Esophagus squamous epithelium (tissue), 5 donors: ENCODE results near the gene CSNK2B. TPM values are rescaled to one million over a fixed set of nuclear protein-coding genes. Genes with fewer than 3 reads are reported as not detected.
A peak's percentile ranks its signal among the peaks of the same experiment; 100 is the strongest.

Source experiments
- DNase-seq: peaks from one replicate; lab custom pipeline; 2025; lab: John Stamatoyannopoulos, UW
- H3K27ac ChIP-seq, 4 donors: fragments of 200-600 bp; sonication (generic); one replicate each; pipeline ENCODE4 v1.5.1; 2016 to 2019; ENCODE audit warnings: mild to moderate bottlenecking in 1 of 4
- H3K27me3 ChIP-seq, 4 donors: fragments of 200-600 bp; sonication (generic); 1 replicate in 3 of 4; 2 replicates in 1 of 4; pipeline versions ENCODE4 v1.5.1 to v1.6.0; 2017 to 2021; ENCODE audit warnings: antibody characterized with exemption in 1 of 4
- H3K36me3 ChIP-seq, 3 donors: fragments of 200-600 bp; sonication (generic); one replicate each; pipeline ENCODE4 v1.5.1; 2016 to 2019
- H3K4me1 ChIP-seq, 3 donors: fragments of 200-600 bp; sonication (generic); one replicate each; pipeline ENCODE4 v1.5.1; 2017 to 2019
- H3K4me3 ChIP-seq, 4 donors: fragments of 200-600 bp; sonication (generic); 1 replicate in 3 of 4; 2 replicates in 1 of 4; pipeline ENCODE4 v1.5.1; 2016 to 2019; ENCODE audit warnings: mild to moderate bottlenecking in 2 of 4, moderate library complexity in 1 of 4
- H3K9me3 ChIP-seq, 3 donors: fragments of 200-600 bp; sonication (generic); one replicate each; pipeline ENCODE4 v1.5.1; 2016 to 2019
- POLR2A ChIP-seq, 4 donors: fragments of 450-650 bp; IDR thresholded peaks; one replicate each; pipeline ENCODE4 v1.6.1; 2017; ENCODE audit warnings: antibody characterized with exemption in 4 of 4, mild to moderate bottlenecking in 4 of 4, moderate library complexity in 3 of 4
- WGBS, 2 donors: methylation state at CpG; one replicate each; pipeline ENCODE4 v1.1.5; 2018; 5-methylcytosine and 5-hydroxymethylcytosine counted together
- intact Hi-C: fragments of 100-400 bp; cut with DNase I; formaldehyde crosslinking; loops from one replicate; pipeline ENCODE4 v1.15.0; 2022
- small RNA-seq, 4 donors: library from RNA; depleted of rRNA; stranded (forward); fragments of <200 nt; gene quantifications; one replicate each; pipeline ENCODE3, GENCODE V24; 2016
- total RNA-seq, 4 donors: library from RNA; depleted of rRNA; stranded (reverse); fragments of >200 nt; gene quantifications; one replicate each; pipeline ENCODE4 v1.1.0, GENCODE V29; 2016
- TF ChIP-seq, protein P1 (sequence below), 6 experiments: fragments of 450-650 bp in 4 of 6; fragments of 200-600 bp in 2 of 6; sonication (generic) in 2 of 6; IDR thresholded peaks; one replicate each; pipeline ENCODE4 v1.5.1; 2016 to 2019; ENCODE audit warnings: antibody characterized with exemption in 6 of 6, mild to moderate bottlenecking in 4 of 6, moderate library complexity in 4 of 6
- donor health status: DM: yes; HTN: yes; CAD: no.

CSNK2B gene
- total RNA-seq, 4 donors from 2014 or later, result 155 to 204 (median 186) TPM

DNA sequence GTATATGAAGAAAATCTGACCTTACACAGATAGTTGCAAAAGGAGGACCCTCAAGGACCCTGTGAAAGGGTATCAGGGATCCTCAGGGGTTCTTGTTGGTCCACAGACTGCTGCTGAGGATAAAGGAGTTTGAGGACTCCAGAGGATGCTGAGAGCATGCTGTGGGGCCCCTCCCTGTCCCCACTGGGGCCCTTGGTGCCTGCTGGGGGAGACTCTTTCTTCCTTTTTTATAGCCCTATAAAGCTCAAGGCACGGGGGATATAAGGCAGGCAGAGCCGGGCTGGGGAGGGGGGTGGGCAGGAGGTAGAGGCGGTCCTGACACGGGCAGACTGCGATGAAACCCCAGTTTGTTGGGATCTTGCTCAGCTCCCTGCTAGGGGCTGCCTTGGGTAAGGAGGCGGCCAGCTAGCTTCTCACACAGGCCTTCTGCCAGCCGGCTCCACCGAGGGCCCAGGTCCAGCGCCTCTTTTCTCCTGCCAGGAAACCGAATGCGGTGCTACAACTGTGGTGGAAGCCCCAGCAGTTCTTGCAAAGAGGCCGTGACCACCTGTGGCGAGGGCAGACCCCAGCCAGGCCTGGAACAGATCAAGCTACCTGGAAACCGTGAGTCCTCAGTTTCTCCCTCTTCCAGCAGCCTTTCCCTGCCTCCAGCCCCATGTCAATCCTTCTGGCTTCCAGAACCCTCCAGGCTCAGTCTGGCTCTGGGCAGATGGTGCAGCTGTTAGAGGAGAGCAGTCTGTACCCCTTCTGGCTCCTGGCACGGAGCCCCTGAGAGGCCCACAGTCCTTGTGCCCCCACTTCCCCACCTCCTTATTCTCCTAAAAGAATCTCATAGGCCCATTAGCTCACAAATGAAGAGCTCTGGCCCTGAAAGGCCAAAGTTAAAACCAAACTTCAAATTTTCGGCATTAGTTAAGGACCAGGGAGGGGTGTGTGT lies 49.4 kb downstream of the CSNK2B start, which contains the start of gene LY6G6D:
LY6G6D (plus strand) TSS at position 327 of the 937 bp plus-strand sequence; CDS start at position 335, 8 bp downstream.
- Histone ChIP-seq H3K27ac (peak within 1 kb of the TSS; percentile 9 to 84 (median 63)), H3K36me3 (no peaks in the 10 kb centered on the region), H3K9me3 (no peaks in the 10 kb centered on the region), H3K4me1 (peaks cover 17 to 91% (median 51%) of the 10 kb centered on the region in 3 donors), H3K27me3 (no peaks in the 10 kb centered on the region), H3K4me3 (no peak within 1 kb of the TSS)
- no peak for TF ChIP-seq POLR2A (IDR thresholded peaks at IDR 0.05)
- TF ChIP-seq, protein P1, sequence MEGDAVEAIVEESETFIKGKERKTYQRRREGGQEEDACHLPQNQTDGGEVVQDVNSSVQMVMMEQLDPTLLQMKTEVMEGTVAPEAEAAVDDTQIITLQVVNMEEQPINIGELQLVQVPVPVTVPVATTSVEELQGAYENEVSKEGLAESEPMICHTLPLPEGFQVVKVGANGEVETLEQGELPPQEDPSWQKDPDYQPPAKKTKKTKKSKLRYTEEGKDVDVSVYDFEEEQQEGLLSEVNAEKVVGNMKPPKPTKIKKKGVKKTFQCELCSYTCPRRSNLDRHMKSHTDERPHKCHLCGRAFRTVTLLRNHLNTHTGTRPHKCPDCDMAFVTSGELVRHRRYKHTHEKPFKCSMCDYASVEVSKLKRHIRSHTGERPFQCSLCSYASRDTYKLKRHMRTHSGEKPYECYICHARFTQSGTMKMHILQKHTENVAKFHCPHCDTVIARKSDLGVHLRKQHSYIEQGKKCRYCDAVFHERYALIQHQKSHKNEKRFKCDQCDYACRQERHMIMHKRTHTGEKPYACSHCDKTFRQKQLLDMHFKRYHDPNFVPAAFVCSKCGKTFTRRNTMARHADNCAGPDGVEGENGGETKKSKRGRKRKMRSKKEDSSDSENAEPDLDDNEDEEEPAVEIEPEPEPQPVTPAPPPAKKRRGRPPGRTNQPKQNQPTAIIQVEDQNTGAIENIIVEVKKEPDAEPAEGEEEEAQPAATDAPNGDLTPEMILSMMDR (IDR thresholded peaks at IDR 0.05), result no peak
- intact Hi-C loops, result no loop called here
- WGBS, 2 donors, result 74 to 95% methylated on average over 4 of the region's 16 CpGs
- no peak for DNase-seq

DNA sequence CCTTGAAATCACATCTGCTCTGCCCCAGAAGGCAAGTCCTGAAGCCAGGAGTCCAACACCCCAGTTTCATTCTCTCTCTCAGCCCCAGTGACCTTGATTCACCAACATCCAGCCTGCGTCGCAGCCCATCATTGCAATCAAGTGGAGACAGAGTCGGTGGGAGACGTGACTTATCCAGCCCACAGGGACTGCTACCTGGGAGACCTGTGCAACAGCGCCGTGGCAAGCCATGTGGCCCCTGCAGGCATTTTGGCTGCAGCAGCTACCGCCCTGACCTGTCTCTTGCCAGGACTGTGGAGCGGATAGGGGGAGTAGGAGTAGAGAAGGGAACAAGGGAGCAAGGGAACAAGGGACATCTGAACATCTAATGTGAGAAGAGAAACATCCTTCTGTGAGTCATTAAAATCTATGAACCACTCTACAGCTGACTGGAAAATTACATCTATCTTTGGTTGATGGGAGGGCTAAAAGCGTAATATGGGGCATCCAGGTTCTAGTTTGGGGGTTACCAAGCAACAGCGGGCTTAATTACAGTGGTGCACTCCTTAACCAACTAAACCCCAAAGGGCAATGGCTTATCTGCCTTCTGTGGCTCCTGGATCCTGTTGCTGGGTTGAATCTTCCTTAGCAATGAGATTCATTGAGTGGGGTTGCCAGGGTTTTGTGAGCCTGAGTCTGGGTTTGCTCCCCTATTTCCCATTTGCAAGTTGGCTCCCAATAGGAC lies 51.8 kb downstream of the CSNK2B start:
- no peak for TF ChIP-seq POLR2A (IDR thresholded peaks at IDR 0.05)
- TF ChIP-seq, protein P1 (IDR thresholded peaks at IDR 0.05), result peak in 3 of 6 experiments; percentile 6 to 48 (median 29)
- no peak for DNase-seq
- WGBS, 2 donors, result 37 to 40% methylated on average over 6 to 10 of the region's 10 CpGs
- intact Hi-C loops, result no loop called here
- Histone ChIP-seq H3K4me3 (no peak overlapping the region), H3K36me3 (no peaks in the 10 kb centered on the region), H3K9me3 (no peaks in the 10 kb centered on the region), H3K27me3 (no peaks in the 10 kb centered on the region), H3K4me1 (peaks cover 11 to 86% (median 35%) of the 10 kb centered on the region in 3 donors), H3K27ac (peak overlapping the region; percentile 78 to 94 (median 83))

GRCh38 chr6:31718265-31718664 lies 52.4 kb downstream of the CSNK2B start:
- Histone ChIP-seq H3K27ac (peak overlapping the region; percentile 78 to 94 (median 83)), H3K4me1 (peaks cover 11 to 80% (median 29%) of the 10 kb centered on the region in 3 donors), H3K36me3 (no peaks in the 10 kb centered on the region), H3K9me3 (no peaks in the 10 kb centered on the region), H3K27me3 (no peaks in the 10 kb centered on the region), H3K4me3 (no peak overlapping the region)
- 33 to 44% methylated on average over 1 of the region's 1 CpG for WGBS, 2 donors
- TF ChIP-seq POLR2A (IDR thresholded peaks at IDR 0.05), result no peak
- TF ChIP-seq, protein P1 (IDR thresholded peaks at IDR 0.05), result no peak
- intact Hi-C loops, result no loop called here
- no peak for DNase-seq

GRCh38 chr6:31719001-31719400 lies 53.1 kb downstream of the CSNK2B start:
- Histone ChIP-seq H3K4me1 (peaks cover 11 to 72% (median 21%) of the 10 kb centered on the region in 3 donors), H3K4me3 (no peak overlapping the region), H3K9me3 (no peaks in the 10 kb centered on the region), H3K27ac (peak overlapping the region; percentile 70 to 94 (median 83)), H3K36me3 (no peaks in the 10 kb centered on the region), H3K27me3 (no peaks in the 10 kb centered on the region)
- DNase-seq, result no peak
- intact Hi-C loops, result no loop called here
- no peak for TF ChIP-seq POLR2A (IDR thresholded peaks at IDR 0.05)
- TF ChIP-seq, protein P1 (IDR thresholded peaks at IDR 0.05), result no peak
- WGBS, 2 donors, result 74 to 75% methylated on average over 6 of the region's 6 CpGs

Small RNA genes within 50 kb of the gene (small RNA-seq; reads per million reads assigned to genes)
- 0 reads per million in 4 donors for gene LY6G6D
- 0 to 0.07 (median 0) reads per million in 4 donors for gene MIR4646
- gene MIR6832, result 0 reads per million in 4 donors
- gene RF00019, result 0 reads per million in 4 donors
- gene SNORA38, result 3.8 to 13.6 (median 10.7) reads per million in 4 donors

Other genes with a start within 250 kb of the CSNK2B start
- gene MICB, start 167.9 kb upstream of the CSNK2B start, total RNA-seq, result 1 to 10 TPM in 3 of 4 donors, under 1 TPM in 1; 0.23 to 2.6 (median 2.1) TPM
- not detected for gene MCCD1, start 137.1 kb upstream of the CSNK2B start, total RNA-seq
- gene DDX39B, start 124.1 kb upstream of the CSNK2B start, total RNA-seq, result 100 to 1,000 TPM; 173 to 320 (median 259) TPM
- gene ATP6V1G2, start 119.5 kb upstream of the CSNK2B start, total RNA-seq, result 1 to 10 TPM in 1 of 4 donors, under 1 TPM in 1, not detected in 2; 0.21 to 2.1 TPM
- 10 to 100 TPM in 3 of 4 donors, 1 to 10 TPM in 1; 7.8 to 25.2 (median 16.7) TPM for gene NFKBIL1, start 118.5 kb upstream of the CSNK2B start, total RNA-seq
- gene LTA, start 93.8 kb upstream of the CSNK2B start, total RNA-seq, result not detected
- under 1 TPM in 3 of 4 donors, not detected in 1; 0.27 to 0.95 (median 0.61) TPM for gene TNF, start 90.5 kb upstream of the CSNK2B start, total RNA-seq
- gene LTB, start 83.7 kb upstream of the CSNK2B start, total RNA-seq, result 1 to 10 TPM in 2 of 4 donors, under 1 TPM in 2; 0.53 to 2.3 (median 1.1) TPM
- gene LST1, start 79.8 kb upstream of the CSNK2B start, total RNA-seq, result 10 to 100 TPM in 1 of 4 donors, 1 to 10 TPM in 1, under 1 TPM in 1, not detected in 1; 0.49 to 50.4 (median 5.1) TPM
- not detected for gene NCR3, start 73.1 kb upstream of the CSNK2B start, total RNA-seq
- 10 to 100 TPM in 2 of 4 donors, 1 to 10 TPM in 2; 2.4 to 30.7 (median 15.1) TPM for gene AIF1, start 50.8 kb upstream of the CSNK2B start, total RNA-seq
- 10 to 100 TPM; 42.8 to 84.9 (median 67.7) TPM for gene PRRC2A, start 45.4 kb upstream of the CSNK2B start, total RNA-seq
- 100 to 1,000 TPM; 129 to 217 (median 163) TPM for gene BAG6, start 13.4 kb upstream of the CSNK2B start, total RNA-seq
- 1 to 10 TPM in 2 of 4 donors, under 1 TPM in 2; 0.67 to 2.1 (median 1.1) TPM for gene APOM, start 10.2 kb upstream of the CSNK2B start, total RNA-seq
- 10 to 100 TPM; 28.8 to 34.4 (median 31.7) TPM for gene C6orf47, start 5.3 kb upstream of the CSNK2B start, total RNA-seq
- 10 to 100 TPM in 2 of 4 donors, 1 to 10 TPM in 2; 6.9 to 16.0 (median 10.9) TPM for gene GPANK1, start 1.1 kb upstream of the CSNK2B start, total RNA-seq
- 1 to 10 TPM in 3 of 4 donors, under 1 TPM in 1; 0.70 to 9.5 (median 4.5) TPM for gene LY6G5B, start 3.9 kb downstream of the CSNK2B start, total RNA-seq
- gene LY6G5C, start 15.0 kb downstream of the CSNK2B start, total RNA-seq, result under 1 TPM in 2 of 4 donors, not detected in 2; 0.57 to 0.83 TPM
- gene ABHD16A, start 37.2 kb downstream of the CSNK2B start, total RNA-seq, result 10 to 100 TPM; 38.5 to 43.3 (median 40.1) TPM
- gene LY6G6F, start 40.8 kb downstream of the CSNK2B start, total RNA-seq, result not detected
- not detected for gene LY6G6D, start 49.3 kb downstream of the CSNK2B start, total RNA-seq
- 10 to 100 TPM in 1 of 4 donors, 1 to 10 TPM in 2, under 1 TPM in 1; 0.53 to 14.6 (median 2.4) TPM for gene LY6G6C, start 55.7 kb downstream of the CSNK2B start, total RNA-seq
- gene MPIG6B, start 57.3 kb downstream of the CSNK2B start, total RNA-seq, result 1 to 10 TPM in 1 of 4 donors, under 1 TPM in 3; 0.12 to 1.4 (median 0.73) TPM
- 10 to 100 TPM; 16.4 to 59.3 (median 28.2) TPM for gene DDAH2, start 63.2 kb downstream of the CSNK2B start, total RNA-seq
- gene CLIC1, start 70.5 kb downstream of the CSNK2B start, total RNA-seq, result 100 to 1,000 TPM; 289 to 440 (median 365) TPM
- 1 to 10 TPM; 2.3 to 7.9 (median 6.8) TPM for gene MSH5, start 73.9 kb downstream of the CSNK2B start, total RNA-seq
- gene SAPCD1, start 96.6 kb downstream of the CSNK2B start, total RNA-seq, result 1 to 10 TPM in 2 of 4 donors, under 1 TPM in 2; 0.45 to 2.9 (median 1.1) TPM
- under 1 TPM; 0.22 to 0.80 (median 0.58) TPM for gene VWA7, start 111.2 kb downstream of the CSNK2B start, total RNA-seq
- gene VARS1, start 129.7 kb downstream of the CSNK2B start, total RNA-seq, result 10 to 100 TPM; 35.0 to 72.3 (median 45.5) TPM
- gene LSM2, start 140.9 kb downstream of the CSNK2B start, total RNA-seq, result 10 to 100 TPM; 27.1 to 70.8 (median 36.6) TPM
- under 1 TPM; 0.35 to 0.97 (median 0.57) TPM for gene HSPA1L, start 149.2 kb downstream of the CSNK2B start, total RNA-seq
- gene HSPA1A, start 149.5 kb downstream of the CSNK2B start, total RNA-seq, result 100 to 1,000 TPM; 158 to 362 (median 223) TPM
- gene HSPA1B, start 161.7 kb downstream of the CSNK2B start, total RNA-seq, result 100 to 1,000 TPM; 209 to 553 (median 252) TPM
- 10 to 100 TPM; 13.6 to 23.6 (median 17.3) TPM for gene NEU1, start 196.7 kb downstream of the CSNK2B start, total RNA-seq
- 1 to 10 TPM in 2 of 4 donors, under 1 TPM in 1, not detected in 1; 0.38 to 3.6 (median 1.3) TPM for gene SLC44A4, start 212.9 kb downstream of the CSNK2B start, total RNA-seq
- gene EHMT2, start 231.6 kb downstream of the CSNK2B start, total RNA-seq, result 10 to 100 TPM; 23.4 to 34.5 (median 27.4) TPM
- 1 to 10 TPM in 2 of 4 donors, under 1 TPM in 2; 0.83 to 2.8 (median 1.0) TPM for gene ZBTB12, start 236.0 kb downstream of the CSNK2B start, total RNA-seq